ENCODE results near the gene EYS.

The EYS gene

DNA sequence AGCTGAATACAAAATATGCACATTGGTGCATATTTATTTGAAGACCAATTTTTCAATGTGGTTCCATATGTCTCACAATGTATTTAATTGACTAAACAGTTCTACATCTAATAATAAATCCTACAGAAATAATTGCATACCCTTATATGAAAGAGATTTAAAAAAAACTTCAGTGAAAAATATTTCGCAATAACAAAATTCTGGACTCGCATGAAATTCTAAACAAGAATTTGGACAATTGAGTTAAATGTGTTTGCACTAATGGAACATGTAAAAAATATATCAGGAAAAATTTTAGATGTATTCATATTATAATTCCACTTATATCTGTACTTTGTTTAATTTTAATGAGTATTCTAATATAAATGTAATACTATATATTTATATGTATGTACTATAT lies 1003.1 kb downstream of the EYS start:
- no peak for DNase-seq

GRCh38 chr6:64696053-64696452 lies 1011.0 kb downstream of the EYS start:
- no peak for DNase-seq

DNA sequence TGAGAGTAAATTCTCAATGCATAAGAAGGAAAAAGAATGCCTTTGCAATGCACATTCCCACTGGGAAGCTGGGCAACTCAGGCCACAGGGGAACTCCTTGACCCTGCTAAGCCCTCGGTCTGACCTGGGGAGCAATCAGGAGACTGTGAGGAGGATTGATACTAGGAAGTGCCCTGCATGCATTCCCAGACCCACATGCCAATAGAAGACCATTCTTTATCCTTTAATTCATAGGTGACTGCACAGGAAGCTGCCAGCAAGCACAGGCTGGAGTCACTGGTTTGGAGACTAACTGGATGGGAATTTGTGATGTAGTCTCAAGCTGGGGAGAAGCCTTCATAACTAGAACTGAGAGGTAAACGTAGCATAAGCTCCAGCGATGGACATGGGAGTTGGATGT lies 1012.7 kb downstream of the EYS start:
- DNase-seq = no peak

GRCh38 chr6:64691064-64691463 lies 1016.0 kb downstream of the EYS start:
- DNase-seq = no peak

DNA sequence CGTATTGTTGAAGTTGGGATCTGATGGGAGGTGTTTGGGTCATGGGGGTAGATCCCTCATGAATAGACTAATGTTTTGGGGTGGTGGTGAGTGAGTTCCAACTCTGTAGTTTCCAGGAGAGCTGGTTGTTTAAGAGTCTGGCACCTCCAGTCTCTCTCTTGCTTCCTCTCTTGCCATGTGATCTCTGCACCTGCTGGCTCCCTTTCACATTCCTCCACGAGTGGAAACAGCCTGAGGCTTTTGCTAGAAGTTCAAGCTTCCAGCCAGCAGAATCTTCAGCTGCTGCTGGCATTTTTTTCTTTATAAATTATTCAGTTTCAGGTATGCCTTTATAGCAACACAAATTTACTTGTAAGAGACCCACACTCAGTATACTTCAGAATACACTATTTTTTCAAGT lies 1021.6 kb downstream of the EYS start:
- no peak for DNase-seq

GRCh38 chr6:64683682-64684081 lies 1023.3 kb downstream of the EYS start:
- no peak for DNase-seq

DNA sequence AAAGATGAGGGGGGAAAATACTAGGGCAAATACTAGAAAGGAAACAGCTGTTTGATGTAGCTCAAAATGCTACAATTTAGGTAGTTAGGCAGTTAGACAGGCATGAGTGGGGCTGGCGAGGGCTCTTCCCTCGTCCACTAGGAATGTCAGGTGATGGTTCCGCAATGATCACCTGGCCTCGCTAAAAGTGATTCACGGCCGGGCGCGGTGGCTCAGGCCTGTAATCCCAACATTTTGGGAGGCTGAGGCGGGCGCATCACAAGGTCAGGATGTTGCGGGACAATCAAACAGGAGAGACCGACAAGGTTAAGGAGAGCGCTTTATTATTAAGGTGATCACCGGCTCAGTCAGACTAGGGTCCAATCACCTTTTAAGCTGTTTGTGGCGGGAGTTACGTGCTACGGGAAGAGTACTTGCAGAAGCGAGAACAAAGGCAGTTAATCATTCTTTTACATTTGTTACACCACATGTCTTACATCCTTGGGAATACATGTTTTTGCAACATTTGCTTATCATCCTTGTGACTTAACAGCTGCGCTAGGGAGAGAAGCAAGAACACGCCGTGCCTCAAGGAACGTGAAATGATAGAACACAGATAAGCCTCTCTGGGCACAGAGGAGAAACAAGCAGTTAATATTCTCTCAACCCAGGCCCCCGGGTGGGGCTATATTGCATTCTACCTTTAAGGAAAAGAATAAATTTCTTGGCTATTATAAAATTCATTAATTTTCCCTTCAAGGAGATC lies 1025.4 kb downstream of the EYS start:
- DNase-seq = no peak

- no peak for DNase-seq
These were observed 1026.6 kb downstream of the EYS start for GRCh38 chr6:64680446-64680845.

DNA sequence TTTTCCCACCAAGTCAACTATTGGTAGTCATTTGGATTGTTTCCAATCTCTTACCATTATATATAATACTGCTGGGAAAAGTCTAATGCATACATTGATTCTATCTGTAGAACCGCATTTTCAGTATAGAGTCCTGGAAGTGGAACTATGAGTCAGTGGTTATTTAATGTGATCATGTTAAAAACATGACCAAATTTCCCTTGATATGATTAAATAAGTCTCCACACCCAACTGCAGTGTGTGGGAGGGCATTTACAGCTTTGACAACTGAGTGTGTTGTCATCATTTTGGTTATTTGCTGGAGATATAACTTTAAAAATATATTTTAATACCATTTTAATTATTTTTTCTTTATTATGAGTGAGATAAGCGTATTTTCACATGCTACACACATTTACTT lies 1027.6 kb downstream of the EYS start:
- no peak for DNase-seq

GRCh38 chr6:64672651-64673050 lies 1034.4 kb downstream of the EYS start:
- DNase-seq = no peak

DNA sequence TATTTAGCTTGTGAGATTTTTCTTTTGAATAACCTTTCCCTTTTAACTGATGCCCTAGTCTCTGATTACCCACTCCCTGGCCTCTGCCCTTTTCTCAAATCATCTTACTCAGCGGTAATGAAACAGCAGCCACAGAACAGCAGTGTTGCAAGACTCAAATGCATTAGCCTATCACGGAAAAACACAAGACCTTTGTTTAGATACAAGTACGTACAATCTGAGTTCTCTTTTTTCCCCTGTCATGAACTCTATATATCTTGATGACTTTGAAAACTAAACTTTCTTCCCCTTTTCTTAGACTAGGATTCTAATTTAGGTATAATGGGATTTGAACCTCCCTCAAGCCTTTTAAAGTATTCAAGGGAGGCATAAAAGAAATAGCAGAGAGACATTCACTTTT lies 1034.9 kb downstream of the EYS start:
- no peak for DNase-seq

DNA sequence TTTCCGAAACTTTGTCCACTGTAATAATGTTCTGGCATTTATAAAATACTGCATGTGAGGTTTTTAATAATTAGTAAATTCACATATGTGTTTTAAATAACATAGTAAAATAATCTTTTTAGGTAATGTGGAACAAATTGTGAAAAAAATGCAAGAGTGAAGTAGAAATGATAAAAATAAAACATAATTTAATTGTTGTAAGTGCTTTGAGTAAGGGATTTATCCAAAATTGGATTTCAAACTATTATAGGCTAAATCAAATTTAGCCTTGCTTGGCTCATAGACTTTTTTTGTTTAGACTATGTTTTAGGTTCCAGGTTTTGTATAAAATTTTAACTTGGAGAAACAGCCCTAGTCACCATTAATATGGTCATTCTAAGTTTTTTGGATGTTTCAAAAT lies 1041.9 kb downstream of the EYS start:
- DNase-seq = no peak

- no peak for DNase-seq
These were observed 1042.5 kb downstream of the EYS start for GRCh38 chr6:64664480-64664879.

DNA sequence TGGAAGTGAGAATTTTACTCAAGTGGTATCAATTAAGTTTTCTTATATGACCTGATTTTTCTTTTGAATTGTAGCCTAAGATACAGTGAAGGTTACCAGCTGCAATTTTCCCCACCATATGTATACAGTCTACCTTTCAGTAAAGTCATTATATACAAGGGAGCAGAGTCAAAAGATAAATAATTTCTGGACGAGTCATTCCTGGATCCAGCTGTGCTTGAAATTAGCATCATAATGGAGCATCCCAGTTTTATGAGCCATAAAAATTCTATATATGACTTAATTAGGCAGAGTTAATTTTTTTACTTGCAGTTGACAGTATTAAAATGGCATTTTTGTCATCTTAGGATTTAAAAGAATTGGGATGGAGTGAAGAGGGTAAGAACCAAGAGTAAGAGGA lies 1063.0 kb downstream of the EYS start:
- DNase-seq = no peak

DNA sequence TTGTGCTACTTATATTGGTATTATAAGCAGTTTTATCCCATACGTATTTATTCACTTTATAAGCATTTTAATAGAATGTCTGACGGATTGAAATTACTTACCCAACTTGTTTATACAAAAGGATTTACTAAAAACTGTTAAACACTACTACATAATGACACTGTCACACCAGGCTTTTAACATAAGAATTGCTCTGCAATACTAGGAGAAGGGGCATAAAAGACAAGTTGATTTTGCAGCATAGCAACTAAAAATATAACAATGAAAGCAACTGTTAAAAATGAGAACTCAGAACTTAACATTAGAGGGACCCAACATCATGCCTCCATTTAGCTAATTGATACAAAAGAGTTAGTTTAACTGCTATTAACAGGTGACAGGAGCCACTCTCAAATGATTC lies 1076.1 kb downstream of the EYS start:
- DNase-seq = no peak

DNA sequence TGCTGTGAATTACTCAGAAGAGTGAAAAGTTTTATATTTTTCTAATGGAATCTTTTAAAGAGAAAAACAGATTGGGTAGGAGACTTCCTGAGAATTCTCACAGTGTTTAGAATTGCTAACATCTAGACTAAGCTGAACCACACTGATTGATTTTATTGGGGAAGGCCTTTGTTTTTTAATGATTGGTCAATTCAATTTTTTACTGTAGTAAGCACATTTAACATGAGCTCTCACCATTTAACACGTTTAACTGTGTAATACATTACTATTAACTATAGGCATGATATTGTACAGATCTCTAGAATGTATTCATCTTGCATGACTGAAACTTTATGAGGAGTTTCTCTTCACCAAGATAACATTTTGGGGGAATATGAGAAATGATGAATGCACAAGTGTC lies 1084.1 kb downstream of the EYS start:
- no peak for DNase-seq

DNA sequence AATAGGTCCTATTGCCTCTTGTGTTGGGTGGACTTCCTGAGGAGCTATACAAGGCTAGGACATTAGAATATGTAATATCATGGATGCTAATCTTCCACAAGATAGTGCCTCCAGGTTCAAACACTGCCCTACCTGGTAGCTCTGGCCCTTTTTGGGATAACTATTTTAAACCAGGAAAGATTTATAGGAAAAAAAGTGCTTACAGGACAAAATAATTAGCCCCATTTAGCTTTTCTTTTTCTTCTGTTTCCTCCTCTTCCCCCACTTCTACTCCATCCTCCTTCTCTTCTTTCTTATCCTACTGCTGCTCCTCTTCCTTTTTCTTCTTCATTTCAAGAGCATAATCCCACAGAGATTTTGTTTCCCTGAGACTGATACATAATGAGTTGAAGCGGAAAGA lies 1104.0 kb downstream of the EYS start:
- DNase-seq = no peak

- no peak for DNase-seq
These were observed 1115.4 kb downstream of the EYS start for GRCh38 chr6:64591676-64592036.

DNA sequence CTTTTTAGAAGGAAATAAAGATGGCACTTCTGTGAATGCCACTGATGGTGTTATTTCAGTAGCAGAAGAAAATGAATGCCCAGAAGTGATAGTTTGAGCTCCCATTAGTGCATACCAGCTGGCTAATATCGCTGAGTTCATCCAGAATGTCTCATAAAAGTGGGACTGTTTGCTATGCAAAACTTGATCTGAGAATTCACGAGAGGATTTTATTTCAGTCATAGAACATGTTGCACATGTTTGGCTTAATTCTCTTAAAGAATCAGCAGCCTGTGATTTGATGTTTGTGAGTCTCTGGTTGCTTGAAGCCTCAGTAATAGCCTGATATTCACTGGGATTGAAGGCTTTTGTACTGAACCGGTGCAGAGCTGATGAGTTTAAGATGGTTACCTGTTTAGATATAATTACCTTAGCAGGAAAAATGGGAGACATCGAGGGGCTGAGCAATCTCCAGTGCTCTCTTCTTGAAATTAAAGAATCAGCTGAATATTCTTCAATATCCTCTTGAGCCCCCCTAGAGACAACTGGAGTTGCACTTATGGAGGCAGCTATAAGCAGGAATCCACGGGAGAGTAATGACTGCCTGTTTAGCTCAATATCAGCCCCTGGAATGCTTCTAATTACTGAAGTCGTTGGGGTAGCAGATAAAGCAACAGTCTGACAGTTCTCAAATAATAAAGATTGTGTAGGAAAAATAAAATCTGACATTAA lies 1115.9 kb downstream of the EYS start:
- DNase-seq = no peak

GRCh38 chr6:64589961-64590360 lies 1117.1 kb downstream of the EYS start:
- no peak for DNase-seq

GRCh38 chr6:64580346-64580745 lies 1126.7 kb downstream of the EYS start:
- no peak for DNase-seq

GRCh38 chr6:64553249-64553786 lies 1153.7 kb downstream of the EYS start:
- DNase-seq = no peak

DNA sequence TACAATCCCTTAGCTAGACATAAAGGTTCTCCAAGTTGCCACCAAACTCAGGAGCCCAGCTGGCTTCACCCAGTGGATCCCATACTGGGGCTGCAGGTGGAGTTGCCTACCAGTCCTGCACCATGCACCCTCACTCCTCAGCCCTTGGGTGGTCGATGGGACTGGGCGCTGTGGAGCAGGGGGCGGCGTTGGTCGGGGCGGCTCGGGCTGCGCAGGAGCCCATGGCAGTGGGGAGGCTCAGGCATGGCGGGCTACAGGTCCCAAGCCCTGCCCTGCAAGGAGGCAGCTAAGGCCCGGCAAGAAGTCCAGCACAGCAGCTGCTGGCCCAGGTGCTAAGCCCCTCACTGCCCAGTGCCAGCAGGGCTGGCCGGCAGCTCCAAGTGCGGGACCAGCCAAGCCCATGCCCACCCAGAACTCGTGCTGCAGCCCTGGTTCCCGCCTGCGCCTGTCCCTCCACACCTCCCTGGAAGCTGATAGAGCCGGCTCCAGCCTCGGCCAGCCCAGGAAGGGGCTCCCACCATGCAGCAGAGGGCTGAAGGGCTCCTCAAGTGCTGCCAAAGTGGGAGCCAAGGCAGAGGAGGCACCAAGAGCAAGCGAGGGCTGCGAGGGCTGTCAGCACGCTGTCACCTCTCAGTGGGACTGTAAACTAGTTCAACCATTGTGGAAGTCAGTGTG lies 1159.3 kb downstream of the EYS start:
- no peak for DNase-seq

GRCh38 chr6:64539917-64540316 lies 1167.1 kb downstream of the EYS start:
- DNase-seq = no peak

All from T-helper 9 cell (primary cell).